Measurements from ENCODE around the gene SMCO4. TPM values are rescaled to one million over a fixed set of nuclear protein-coding genes. Genes with fewer than 3 reads are reported as not detected.

SMCO4 gene
- total RNA-seq, 4 donors from 2014 or later, result 6.7 to 71.1 (median 13.5) TPM

GRCh38 chr11:93552874-93553273, 9.7 kb upstream of the SMCO4 start:
- TF ChIP-seq CTCF (IDR thresholded peaks at IDR 0.05; ENCODE audit: low read depth), result no peak

GRCh38 chr11:93549976-93550375, 6.8 kb upstream of the SMCO4 start:
- no peak for TF ChIP-seq CTCF (IDR thresholded peaks at IDR 0.05; ENCODE audit: low read depth)

GRCh38 chr11:93548679-93549319, 5.6 kb upstream of the SMCO4 start:
- TF ChIP-seq CTCF (IDR thresholded peaks at IDR 0.05; ENCODE audit: low read depth), result no peak

- no peak for TF ChIP-seq CTCF (IDR thresholded peaks at IDR 0.05; ENCODE audit: low read depth)
Observed at GRCh38 chr11:93547773-93548172, 4.6 kb upstream of the SMCO4 start.

- TF ChIP-seq CTCF (IDR thresholded peaks at IDR 0.05; ENCODE audit: low read depth), result no peak
Observed at GRCh38 chr11:93547028-93547427, 3.8 kb upstream of the SMCO4 start.

- TF ChIP-seq CTCF (IDR thresholded peaks at IDR 0.05; ENCODE audit: low read depth), result no peak
Observed at GRCh38 chr11:93545566-93545965, 2.4 kb upstream of the SMCO4 start.

GRCh38 chr11:93542811-93543229, 371 bp downstream of the SMCO4 start:
- no peak for TF ChIP-seq CTCF (IDR thresholded peaks at IDR 0.05; ENCODE audit: low read depth)

Data from subcutaneous adipose tissue (tissue), 4 donors.